Pulmonary artery endothelial cell (primary cell): ENCODE results near the gene G6PD. TPM values are rescaled to one million over a fixed set of nuclear protein-coding genes. Genes with fewer than 3 reads are reported as not detected.

ENCODE experiments used
- DNase-seq: peaks from one replicate; pipeline ENCODE4 v3.0.0-alpha.2; 2011; ENCODE audit warnings: low read depth, low spot score
- total RNA-seq: library from RNA; depleted of rRNA; stranded (reverse); fragments of >200 nt; gene quantifications from 2 replicates; pipeline ENCODE4 v1.2.3, GENCODE V29; 2014

Gene G6PD
- total RNA-seq, 1 donor from 2014 or later = 67.9 TPM

DNA sequence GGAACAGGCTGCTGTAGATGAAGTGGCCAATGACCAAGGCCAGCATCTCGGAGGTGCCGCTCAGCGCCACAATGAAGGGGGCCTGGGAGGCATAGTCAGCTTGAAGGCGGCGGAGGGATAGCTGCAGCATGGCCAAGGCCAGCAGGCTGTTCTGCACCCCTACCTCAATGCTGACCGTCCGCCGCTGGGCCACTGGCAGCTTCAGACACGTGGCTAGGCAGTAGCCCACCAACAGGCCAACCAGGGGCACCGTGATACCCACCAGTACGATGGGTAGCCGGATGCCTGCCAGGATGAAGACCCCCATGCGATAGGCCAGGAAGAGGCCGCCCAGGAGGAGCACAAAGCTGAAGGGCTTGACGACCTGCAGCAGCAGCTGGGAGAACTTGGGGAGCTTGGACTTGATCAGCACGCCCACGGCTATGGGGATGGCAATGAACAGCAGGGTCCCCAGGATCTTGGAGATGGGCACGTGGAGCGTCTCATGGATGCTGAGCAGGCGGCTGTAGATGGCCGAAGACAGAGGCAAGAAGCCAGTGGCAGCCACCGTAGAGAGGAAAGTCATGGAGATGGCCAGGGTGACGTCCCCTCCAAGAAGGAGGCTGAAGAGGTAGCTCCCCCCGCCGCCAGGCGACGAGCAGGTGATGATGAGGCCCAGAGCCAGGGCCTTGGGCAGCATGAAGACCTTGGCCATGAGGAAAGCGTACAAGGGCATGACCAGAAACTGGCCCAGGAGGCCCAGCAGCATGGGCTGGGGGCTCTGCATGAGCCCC, 58.9 kb downstream of the G6PD start:
- no peak for DNase-seq

DNA sequence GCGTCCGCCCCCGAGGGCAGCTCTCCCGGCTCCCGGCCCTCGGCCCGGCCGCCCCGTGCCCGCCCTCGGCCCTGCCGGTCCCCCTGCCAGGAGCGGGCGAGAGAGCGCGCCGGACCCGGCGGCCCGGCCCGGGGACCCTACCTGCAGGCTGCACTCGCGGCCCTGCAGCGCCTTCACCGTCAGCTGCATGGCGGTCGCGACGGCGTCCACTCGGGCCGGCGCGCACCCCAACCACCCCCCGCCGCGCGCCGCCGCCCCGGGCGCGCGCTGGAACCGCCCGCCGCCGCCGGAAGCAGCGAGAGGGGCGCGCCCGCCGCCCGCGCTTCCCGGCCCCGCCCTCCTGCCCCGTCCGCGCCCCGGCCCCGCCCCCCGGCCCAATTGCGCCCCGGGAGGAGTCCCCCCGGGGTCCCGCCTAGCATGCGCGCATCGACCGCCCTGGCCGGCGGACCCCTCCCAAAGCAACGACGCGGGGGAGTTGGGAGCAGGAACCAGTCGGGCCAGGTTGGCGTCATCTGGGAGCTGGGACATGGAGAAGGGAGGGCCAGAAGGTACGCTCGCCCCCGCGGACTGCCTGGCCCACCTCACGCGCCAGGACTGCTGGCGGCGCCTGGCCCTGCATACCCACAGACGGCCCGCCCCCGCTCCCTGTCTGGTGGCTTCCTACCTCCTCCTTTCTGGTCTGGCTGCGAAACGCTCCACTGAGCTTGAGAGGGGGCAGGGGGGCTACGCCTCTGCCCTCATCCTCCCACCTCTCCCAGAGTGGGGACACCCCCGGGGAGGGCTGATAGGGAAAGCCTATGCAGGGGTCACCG, 60.0 kb downstream of the G6PD start, which contains the start of gene UBL4A:
UBL4A (minus strand) TSS at position 220 of the 812 bp plus-strand sequence; CDS start at position 189, 31 bp downstream.
- DNase-seq = no peak

DNA sequence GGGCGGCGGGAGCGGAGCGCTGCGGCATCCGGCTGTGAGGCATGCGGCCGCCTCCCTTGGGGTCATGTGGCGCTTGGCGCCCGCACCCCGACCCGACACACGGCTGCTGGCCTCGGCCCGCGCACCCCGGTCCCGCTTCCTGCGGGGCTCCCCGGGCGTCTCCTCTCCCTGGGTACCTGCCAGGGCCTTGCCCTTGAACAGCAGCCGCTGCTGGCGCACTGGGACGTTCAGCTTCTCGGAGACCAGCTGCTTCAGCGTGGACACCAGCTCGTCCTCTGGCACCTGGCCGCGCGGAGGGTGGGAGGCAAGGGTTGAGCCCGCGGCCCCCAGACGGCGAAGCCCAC, 60.6 kb downstream of the G6PD start:
- no peak for DNase-seq

DNA sequence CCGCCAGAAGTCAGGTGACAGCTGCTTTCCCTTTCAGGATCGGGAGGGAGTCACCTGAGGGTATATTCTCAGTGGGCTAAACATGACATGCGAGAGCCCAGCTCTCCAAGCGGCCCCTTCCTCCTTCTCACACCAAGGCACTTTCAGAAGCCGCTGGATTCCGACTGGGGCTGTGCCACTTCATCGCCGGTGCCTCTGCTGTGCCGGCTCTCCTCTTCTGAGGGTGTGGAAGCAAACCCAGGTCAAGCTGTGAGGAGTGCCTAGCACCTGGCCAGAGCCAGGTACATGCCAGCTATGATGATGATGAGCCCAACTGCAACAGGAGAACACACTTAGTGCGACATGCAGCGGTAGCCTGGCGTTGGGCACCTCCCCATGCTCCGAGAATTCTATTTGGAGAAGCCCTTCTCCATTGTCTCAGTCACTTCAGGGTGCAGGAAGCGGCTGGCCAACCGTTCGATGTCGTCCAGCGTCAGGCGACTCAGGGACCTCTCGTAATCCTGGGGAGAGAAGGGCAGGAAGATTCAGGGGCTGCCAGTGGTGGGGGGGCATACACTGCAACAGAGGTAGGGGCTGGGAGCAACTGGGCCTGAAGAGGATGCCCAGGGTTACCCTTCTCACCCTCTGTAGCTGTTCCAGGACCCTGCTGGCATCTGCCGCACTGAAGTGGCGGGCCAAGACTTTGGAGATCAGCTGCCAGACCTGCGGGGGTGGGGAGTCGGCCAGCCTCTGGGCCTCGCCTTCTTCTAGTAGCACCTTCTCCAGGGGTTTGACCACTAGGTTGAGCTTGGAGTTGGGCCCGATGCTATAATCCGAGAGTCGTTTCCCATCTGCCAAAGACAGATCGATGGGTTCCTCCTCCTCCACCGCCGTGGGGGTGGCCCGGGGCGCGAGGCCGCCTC, 61.2 kb downstream of the G6PD start:
- no peak for DNase-seq

DNA sequence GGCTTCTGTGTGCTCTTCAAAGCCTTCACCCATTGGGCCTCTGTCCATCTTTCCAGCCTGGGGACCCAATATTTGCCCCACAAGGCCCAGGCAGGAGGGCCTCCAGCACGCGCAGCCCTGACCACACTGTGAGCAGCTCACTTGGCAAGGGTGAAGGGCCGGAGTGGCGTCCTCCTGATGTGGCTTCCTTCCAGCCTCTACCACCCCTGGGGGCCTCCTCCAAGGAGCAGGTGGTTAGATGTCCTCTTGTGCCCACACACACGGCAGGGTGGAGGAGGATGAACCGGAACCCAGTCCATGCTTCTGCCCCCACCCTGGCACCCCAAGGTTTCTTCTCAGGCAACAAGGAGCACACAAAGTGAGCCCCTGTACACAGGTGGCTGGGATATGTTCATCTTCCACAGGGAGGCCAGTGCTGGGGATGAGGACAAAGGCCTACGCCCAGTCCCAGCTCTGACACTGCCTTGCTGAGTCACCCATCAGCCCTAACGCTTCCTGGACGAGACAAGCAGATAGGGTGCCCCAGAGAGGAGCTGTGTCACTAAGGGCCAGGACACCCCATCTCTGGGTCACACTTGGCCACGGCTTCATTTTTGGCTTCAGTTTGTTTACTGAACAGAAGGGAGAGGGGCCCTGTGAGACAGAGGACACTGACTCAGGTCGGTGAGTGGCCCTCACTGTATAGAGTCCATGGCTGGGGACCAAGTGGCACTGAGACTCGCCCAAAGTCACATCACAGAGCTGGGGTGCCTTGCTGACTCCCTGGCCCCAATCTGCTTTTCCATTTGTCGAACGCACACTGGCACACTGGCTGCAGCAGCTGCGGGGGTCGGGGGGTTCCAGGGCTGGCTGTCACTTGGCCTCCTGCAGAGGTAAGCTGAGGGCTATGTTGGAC, 62.1 kb downstream of the G6PD start:
- DNase-seq = no peak

DNA sequence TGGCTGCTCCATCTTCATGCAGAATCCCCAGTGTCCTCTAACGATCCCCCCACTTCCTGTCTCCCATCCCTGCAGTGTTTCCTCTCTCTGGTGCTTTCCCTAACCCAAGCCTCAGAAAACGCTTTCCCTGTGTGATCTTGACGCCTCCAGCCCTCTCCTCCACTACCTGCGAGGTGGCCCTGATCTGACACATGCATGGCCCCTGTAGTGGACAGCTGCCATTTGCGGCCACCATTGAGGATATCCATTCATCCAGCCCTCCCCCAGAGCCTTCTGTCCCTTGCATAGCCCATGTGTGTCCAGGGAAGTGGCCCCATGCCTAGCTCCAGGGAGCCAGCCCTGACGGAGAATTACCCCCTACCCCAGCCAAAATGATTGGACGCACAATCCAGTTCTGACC, 63.3 kb downstream of the G6PD start:
- DNase-seq = no peak

DNA sequence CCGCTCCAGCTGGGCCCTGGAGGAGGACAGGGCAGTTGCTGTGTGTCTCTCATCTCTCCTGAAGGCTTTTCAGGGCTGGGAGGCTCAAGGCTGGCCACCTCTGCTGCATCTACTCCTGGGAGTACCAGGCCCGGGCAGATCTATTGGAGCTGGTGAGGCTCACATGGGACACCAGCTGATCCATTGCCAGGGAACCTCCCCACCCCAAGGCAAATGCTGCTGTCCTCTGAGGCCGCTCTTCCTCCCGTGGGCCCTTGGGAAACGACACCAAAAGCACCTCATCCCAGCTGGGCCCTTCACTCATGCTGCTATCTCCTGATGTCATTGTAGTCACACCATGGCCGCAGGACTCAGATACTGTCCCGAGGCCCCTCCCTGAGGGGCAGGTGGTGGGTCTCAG, 63.9 kb downstream of the G6PD start:
- DNase-seq = no peak

DNA sequence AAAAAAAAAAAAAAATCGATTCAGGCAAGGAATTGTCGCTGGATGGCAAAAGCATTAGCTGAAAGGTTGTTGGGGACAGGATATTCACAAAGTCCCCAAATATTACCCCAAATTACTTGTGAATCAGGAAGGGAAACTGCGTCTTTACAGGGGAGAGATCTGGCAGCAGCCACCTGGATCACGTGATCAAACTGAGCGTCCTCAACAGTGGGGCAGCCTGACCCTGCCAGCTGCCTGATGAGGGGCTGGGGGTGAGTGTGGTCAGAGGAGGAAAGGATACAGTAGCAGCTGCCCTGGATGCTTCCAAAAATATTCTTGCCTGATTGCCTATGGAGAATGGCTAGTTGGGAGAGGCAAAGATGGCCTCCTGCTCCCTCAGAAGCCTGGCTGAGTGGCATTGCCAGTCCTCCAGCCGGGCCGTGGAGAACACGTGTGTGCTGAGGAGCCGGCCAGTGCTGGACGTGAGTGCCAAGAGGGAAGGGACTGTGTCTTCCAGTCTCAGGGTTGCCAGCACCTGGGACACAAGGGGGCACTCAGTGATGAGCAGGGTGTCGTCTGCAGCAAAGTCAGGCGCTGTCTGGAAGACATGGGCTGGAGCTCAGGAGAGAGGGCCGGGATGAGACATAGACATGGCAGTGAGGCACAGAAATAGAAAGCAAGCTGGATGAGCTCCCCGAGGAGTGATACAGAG, 64.6 kb downstream of the G6PD start:
- no peak for DNase-seq

Other genes starting within 250 kb of the G6PD start
- gene FLNA, start 172.2 kb downstream of the G6PD start, total RNA-seq = 1,775 and 2,557 TPM in 2 replicates
- 20.1 and 23.5 TPM in 2 replicates for gene EMD, start 167.6 kb downstream of the G6PD start, total RNA-seq
- gene RPL10, start 148.5 kb downstream of the G6PD start, total RNA-seq = 1,825 and 3,241 TPM in 2 replicates
- 107 and 134 TPM in 2 replicates for gene DNASE1L1, start 137.6 kb downstream of the G6PD start, total RNA-seq
- 17.7 and 18.6 TPM in 2 replicates for gene TAFAZZIN, start 135.3 kb downstream of the G6PD start, total RNA-seq
- 66.5 and 104 TPM in 2 replicates for gene ATP6AP1, start 118.2 kb downstream of the G6PD start, total RNA-seq
- gene GDI1, start 109.7 kb downstream of the G6PD start, total RNA-seq = 48.3 and 56.0 TPM in 2 replicates
- gene FAM50A, start 102.7 kb downstream of the G6PD start, total RNA-seq = 82.1 and 86.7 TPM in 2 replicates
- 6.9 and 10.9 TPM in 2 replicates for gene PLXNA3, start 88.6 kb downstream of the G6PD start, total RNA-seq
- gene LAGE3, start 67.6 kb downstream of the G6PD start, total RNA-seq = 12.5 and 13.0 TPM in 2 replicates
- 47.5 and 56.1 TPM in 2 replicates for gene UBL4A, start 60.2 kb downstream of the G6PD start, total RNA-seq
- 12.5 and 14.3 TPM in 2 replicates for gene SLC10A3, start 56.2 kb downstream of the G6PD start, total RNA-seq
- 21.4 and 23.2 TPM in 2 replicates for gene FAM3A, start 30.6 kb downstream of the G6PD start, total RNA-seq
- gene IKBKG, start 774 bp upstream of the G6PD start, total RNA-seq = 19.0 and 19.2 TPM in 2 replicates
- gene CTAG1A, start 38.3 kb upstream of the G6PD start, total RNA-seq = not detected in 2 replicates
- not detected in 2 replicates for gene CTAG1B, start 72.4 kb upstream of the G6PD start, total RNA-seq
- not detected in 2 replicates for gene CTAG2, start 106.7 kb upstream of the G6PD start, total RNA-seq
- 3.8 and 6.0 TPM in 2 replicates for gene GAB3, start 204.2 kb upstream of the G6PD start, total RNA-seq
- gene DKC1, start 216.0 kb upstream of the G6PD start, total RNA-seq = 61.5 and 72.6 TPM in 2 replicates